Peyer's patch (tissue), 4 donors: ENCODE results near the gene NXT1. TPM values are rescaled to one million over a fixed set of nuclear protein-coding genes. Genes with fewer than 3 reads are reported as not detected.
A peak's percentile ranks its signal among the peaks of the same experiment; 100 is the strongest.

Source experiments
- DNase-seq, 3 donors: peaks; one replicate each; pipeline ENCODE4 v3.0.0-alpha.2; 2017 to 2019
- H3K27ac ChIP-seq, 4 donors: fragments of 200-600 bp; sonication (generic); one replicate each; pipeline ENCODE4 v1.5.1; 2016 to 2019
- H3K27me3 ChIP-seq, 2 donors: fragments of 200-600 bp; sonication (generic); one replicate each; pipeline ENCODE4 v1.5.1; 2019
- H3K36me3 ChIP-seq, 3 donors: fragments of 200-600 bp; sonication (generic); one replicate each; pipeline ENCODE4 v1.5.1; 2016 to 2019
- H3K4me1 ChIP-seq, 4 donors: fragments of 200-600 bp; sonication (generic); one replicate each; pipeline ENCODE4 v1.5.1; 2016 to 2019
- H3K4me3 ChIP-seq, 4 donors: fragments of 200-600 bp; sonication (generic); 1 replicate in 3 of 4; 2 replicates in 1 of 4; pipeline ENCODE4 v1.5.1; 2016 to 2019; ENCODE audit warnings: mild to moderate bottlenecking in 1 of 4
- H3K9me3 ChIP-seq, 4 donors: fragments of 200-600 bp; sonication (generic); one replicate each; pipeline ENCODE4 v1.5.1; 2016 to 2019; ENCODE audit warnings: mild to moderate bottlenecking in 1 of 4
- POLR2A ChIP-seq, 2 donors: fragments of 450-650 bp; IDR thresholded peaks; one replicate each; pipeline ENCODE4 v1.5.1; 2017; ENCODE audit warnings: antibody characterized with exemption in 2 of 2, mild to moderate bottlenecking in 2 of 2, moderate library complexity in 2 of 2
- total RNA-seq, 4 donors: library from RNA; depleted of rRNA; stranded (reverse); fragments of >200 nt; gene quantifications; one replicate each; pipeline ENCODE4 v1.1.0, GENCODE V29; 2016
- TF ChIP-seq, protein P1 (sequence below), 6 experiments: fragments of 450-650 bp in 4 of 6; fragments of 200-600 bp in 2 of 6; sonication (generic) in 1 of 6; IDR thresholded peaks; one replicate each; pipeline ENCODE4 v1.5.1; 2017 to 2019; ENCODE audit warnings: antibody characterized with exemption in 6 of 6, mild to moderate bottlenecking in 3 of 6, moderate library complexity in 1 of 6

Gene NXT1
- total RNA-seq = 10 to 100 TPM in 1 of 4 donors, 1 to 10 TPM in 3; 5.4 to 23.1 (median 7.9) TPM

- peak; percentile 58 to 69 for TF ChIP-seq POLR2A (IDR thresholded peaks at IDR 0.05)
- TF ChIP-seq, protein P1, sequence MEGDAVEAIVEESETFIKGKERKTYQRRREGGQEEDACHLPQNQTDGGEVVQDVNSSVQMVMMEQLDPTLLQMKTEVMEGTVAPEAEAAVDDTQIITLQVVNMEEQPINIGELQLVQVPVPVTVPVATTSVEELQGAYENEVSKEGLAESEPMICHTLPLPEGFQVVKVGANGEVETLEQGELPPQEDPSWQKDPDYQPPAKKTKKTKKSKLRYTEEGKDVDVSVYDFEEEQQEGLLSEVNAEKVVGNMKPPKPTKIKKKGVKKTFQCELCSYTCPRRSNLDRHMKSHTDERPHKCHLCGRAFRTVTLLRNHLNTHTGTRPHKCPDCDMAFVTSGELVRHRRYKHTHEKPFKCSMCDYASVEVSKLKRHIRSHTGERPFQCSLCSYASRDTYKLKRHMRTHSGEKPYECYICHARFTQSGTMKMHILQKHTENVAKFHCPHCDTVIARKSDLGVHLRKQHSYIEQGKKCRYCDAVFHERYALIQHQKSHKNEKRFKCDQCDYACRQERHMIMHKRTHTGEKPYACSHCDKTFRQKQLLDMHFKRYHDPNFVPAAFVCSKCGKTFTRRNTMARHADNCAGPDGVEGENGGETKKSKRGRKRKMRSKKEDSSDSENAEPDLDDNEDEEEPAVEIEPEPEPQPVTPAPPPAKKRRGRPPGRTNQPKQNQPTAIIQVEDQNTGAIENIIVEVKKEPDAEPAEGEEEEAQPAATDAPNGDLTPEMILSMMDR (IDR thresholded peaks at IDR 0.05) = peak in 1 of 6 experiments; percentile 13
- Histone ChIP-seq H3K4me1 (peaks cover 0 to 18% (median 9%) of the 10 kb centered on the region in 4 donors), H3K27ac (peak within 1 kb of the TSS; percentile 90 to 98 (median 95)), H3K9me3 (no peaks in the 10 kb centered on the region), H3K36me3 (peaks cover 0 to 13% (median 0%) of the 10 kb centered on the region in 3 donors), H3K4me3 (peak within 1 kb of the TSS; percentile 69 to 96 (median 86)), H3K27me3 (no peaks in the 10 kb centered on the region)
- DNase-seq = peak; percentile 94 to 98 (median 95)
Measured at GRCh38 chr20:23350196-23350903, at the start of gene NXT1. NXT1 (plus strand) TSS chr20:23350791; CDS start chr20:23354042, 3,251 bp downstream.

GRCh38 chr20:23301436-23302050 lies 49.0 kb upstream of the NXT1 start:
- H3K4me1 ChIP-seq = no peaks in the 10 kb centered on the region

DNA sequence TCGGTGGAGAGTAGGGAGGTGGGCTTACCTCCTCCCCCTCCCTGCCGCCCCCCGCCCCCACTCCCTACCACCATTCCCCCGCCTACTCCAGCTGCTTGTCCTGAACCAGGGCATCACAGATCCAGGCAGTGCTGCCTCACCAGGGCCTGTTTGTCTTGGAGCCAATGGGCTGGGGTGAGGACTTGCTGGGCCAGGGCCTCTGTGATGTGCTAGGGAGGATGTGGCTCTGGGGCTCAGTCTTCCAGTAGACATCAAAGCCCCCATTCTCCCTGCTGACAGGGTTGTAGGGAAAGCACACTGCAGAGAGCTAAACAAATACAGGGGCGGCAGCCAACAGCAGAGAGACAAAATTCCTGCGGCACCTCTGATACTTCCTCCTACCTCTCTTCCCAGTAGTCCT lies 48.2 kb upstream of the NXT1 start:
- Histone ChIP-seq H3K4me3 (no peak overlapping the region), H3K27ac (no peak overlapping the region), H3K27me3 (no peaks in the 10 kb centered on the region), H3K9me3 (no peaks in the 10 kb centered on the region), H3K36me3 (no peaks in the 10 kb centered on the region), H3K4me1 (no peaks in the 10 kb centered on the region)
- TF ChIP-seq POLR2A (IDR thresholded peaks at IDR 0.05) = no peak
- TF ChIP-seq, protein P1 (IDR thresholded peaks at IDR 0.05) = no peak
- no peak for DNase-seq

More at GRCh38 chr20:23301436-23302050, 49.0 kb upstream of the NXT1 start:
- Histone ChIP-seq H3K27ac (no peak overlapping the region), H3K36me3 (no peaks in the 10 kb centered on the region), H3K27me3 (no peaks in the 10 kb centered on the region), H3K4me3 (no peak overlapping the region), H3K9me3 (no peaks in the 10 kb centered on the region)
- TF ChIP-seq POLR2A (IDR thresholded peaks at IDR 0.05) = no peak
- TF ChIP-seq, protein P1 (IDR thresholded peaks at IDR 0.05) = no peak
- no peak for DNase-seq

DNA sequence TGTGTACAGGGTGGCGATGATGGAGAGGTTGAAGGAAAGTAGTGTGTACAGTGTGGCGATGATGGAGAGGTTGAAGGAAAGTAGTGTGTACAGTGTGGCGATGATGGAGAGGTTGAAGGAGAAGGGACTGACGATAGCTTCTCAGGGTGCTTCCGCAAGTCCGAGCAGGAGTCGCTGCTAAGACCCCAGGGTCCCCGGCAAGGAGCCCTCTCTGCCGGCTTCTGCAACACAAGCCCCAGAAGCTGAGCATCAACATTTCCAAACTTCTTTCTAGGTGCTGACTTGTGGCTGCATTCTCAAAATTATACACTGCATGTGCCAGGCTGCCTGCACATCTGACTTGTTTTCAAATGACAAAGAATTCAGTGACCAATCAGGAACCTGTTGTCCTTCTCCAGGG lies 47.8 kb upstream of the NXT1 start:
- H3K27me3 ChIP-seq = no peaks in the 10 kb centered on the region
- TF ChIP-seq POLR2A (IDR thresholded peaks at IDR 0.05) = no peak
- no peaks in the 10 kb centered on the region for H3K9me3 ChIP-seq
- H3K4me1 ChIP-seq = no peaks in the 10 kb centered on the region
- no peak overlapping the region for H3K4me3 ChIP-seq
- no peak for DNase-seq
- H3K27ac ChIP-seq = no peak overlapping the region
- no peaks in the 10 kb centered on the region for H3K36me3 ChIP-seq

DNA sequence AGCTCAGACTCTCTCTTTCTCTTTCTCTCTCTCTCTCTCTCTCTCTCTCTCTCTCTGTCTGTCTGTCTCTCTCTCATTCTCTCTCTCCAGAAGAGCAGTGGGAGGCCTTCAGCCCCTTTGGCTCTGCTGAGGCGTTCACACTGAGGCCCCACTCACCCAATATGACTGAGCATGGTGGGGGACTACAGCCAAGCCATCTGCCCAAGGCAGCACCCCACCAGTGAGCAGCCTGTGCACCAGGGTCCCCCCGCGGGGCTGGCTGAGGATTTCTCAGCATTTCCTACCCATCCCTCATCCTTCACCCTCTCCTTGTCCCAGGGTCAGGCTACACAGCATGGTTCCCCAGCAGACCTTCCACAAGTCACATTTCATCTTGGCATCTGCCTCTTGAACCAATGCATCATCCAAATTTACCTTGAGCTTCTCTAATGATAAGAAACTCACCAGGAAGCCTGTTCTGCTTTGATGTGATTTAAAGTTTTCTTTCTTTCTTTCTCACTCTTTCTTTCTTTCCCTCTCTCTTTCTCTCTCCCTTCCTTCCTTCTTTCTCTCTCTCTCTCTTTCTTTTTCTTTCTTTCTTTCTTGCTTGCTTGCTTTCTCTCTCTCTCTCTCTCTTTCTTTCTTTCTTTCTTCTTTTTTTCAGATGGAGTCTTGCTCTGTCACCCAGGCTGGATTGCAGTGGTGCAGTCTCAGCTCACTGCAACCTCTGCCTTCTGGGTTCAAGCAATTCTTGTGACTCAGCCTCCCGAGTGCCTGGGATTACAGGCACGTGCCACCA lies 47.1 kb upstream of the NXT1 start:
- TF ChIP-seq, protein P1 (IDR thresholded peaks at IDR 0.05) = no peak
- no peak for TF ChIP-seq POLR2A (IDR thresholded peaks at IDR 0.05)
- no peaks in the 10 kb centered on the region for H3K4me1 ChIP-seq
- peak in 1 of 3 donors; percentile 21 for DNase-seq
- H3K27me3 ChIP-seq = no peaks in the 10 kb centered on the region
- no peak overlapping the region for H3K27ac ChIP-seq
- H3K36me3 ChIP-seq = no peaks in the 10 kb centered on the region
- H3K9me3 ChIP-seq = no peaks in the 10 kb centered on the region
- no peak overlapping the region for H3K4me3 ChIP-seq
